Middle frontal gyrus (tissue), 1 donor: ENCODE measurements around the gene ARL11.
"Not testable (repeated sequence)": the region's sequence is repeated elsewhere in the genome, so short reads cannot be mapped to it uniquely, and the experiment has no call there.

Experiments used
- DNase-seq: peaks from one replicate; pipeline ENCODE4 v3.0.0-alpha.2; 2015; ENCODE audit warnings: low spot score; ENCODE audit errors: extremely low spot score

ARL11 gene

GRCh38 chr13:49612042-49612441, 16.3 kb upstream of the ARL11 start:
- DNase-seq = not testable (repeated sequence)

- DNase-seq = no peak
These were observed 12.3 kb upstream of the ARL11 start for GRCh38 chr13:49615836-49616675.

- no peak for DNase-seq
These were observed 11.6 kb upstream of the ARL11 start for GRCh38 chr13:49616676-49617065.

- DNase-seq = no peak
These were observed 8.1 kb upstream of the ARL11 start for GRCh38 chr13:49620170-49620621.

GRCh38 chr13:49622174-49622946, 5.9 kb upstream of the ARL11 start:
- no peak for DNase-seq

- DNase-seq = no peak
These were observed 4.1 kb upstream of the ARL11 start for GRCh38 chr13:49624229-49624628.

GRCh38 chr13:49625392-49626079, 2.8 kb upstream of the ARL11 start:
- no peak for DNase-seq

GRCh38 chr13:49629196-49629938, 1.1 kb downstream of the ARL11 start:
- DNase-seq = no peak

- DNase-seq = no peak
These were observed 1.6 kb downstream of the ARL11 start for GRCh38 chr13:49629947-49630346.

GRCh38 chr13:49630580-49630979, 2.3 kb downstream of the ARL11 start:
- no peak for DNase-seq

GRCh38 chr13:49632156-49632555, 3.8 kb downstream of the ARL11 start:
- DNase-seq = no peak

GRCh38 chr13:49633710-49634109, 5.4 kb downstream of the ARL11 start:
- no peak for DNase-seq

GRCh38 chr13:49635599-49636433, 7.5 kb downstream of the ARL11 start:
- DNase-seq = no peak

GRCh38 chr13:49636705-49637104, 8.4 kb downstream of the ARL11 start:
- no peak for DNase-seq

GRCh38 chr13:49638030-49638743, 9.9 kb downstream of the ARL11 start:
- DNase-seq = no peak

GRCh38 chr13:49638744-49639072, 10.4 kb downstream of the ARL11 start:
- no peak for DNase-seq

- DNase-seq = no peak
These were observed 13.5 kb downstream of the ARL11 start for GRCh38 chr13:49641801-49642291.

GRCh38 chr13:49643035-49643646, 14.8 kb downstream of the ARL11 start:
- no peak for DNase-seq

- DNase-seq = no peak
These were observed 17.1 kb downstream of the ARL11 start for GRCh38 chr13:49645451-49645850.
